SIG-M5 treated with dmso at 0.1 percent for 504 hours (cell line): ENCODE data around the gene SIN3A.
"Not testable (repeated sequence)": the region's sequence is repeated elsewhere in the genome, so short reads cannot be mapped to it uniquely, and the experiment has no call there.

Experiments used
- DNase-seq: peaks from one replicate; lab custom pipeline; 2025; ENCODE audit not compliant: unreplicated experiment; lab: John Stamatoyannopoulos, UW

Gene SIN3A

GRCh38 chr15:75450307-75451201 is 936 bp downstream of the SIN3A start:
- peak; percentile 97 for DNase-seq

- no peak for DNase-seq
Measured at GRCh38 chr15:75449585-75450306, 1.7 kb downstream of the SIN3A start.

GRCh38 chr15:75448171-75448570 is 3.3 kb downstream of the SIN3A start:
- DNase-seq, result peak; percentile 49

- DNase-seq, result no peak
Measured at GRCh38 chr15:75446151-75446550, 5.3 kb downstream of the SIN3A start.

GRCh38 chr15:75445324-75445723 is 6.2 kb downstream of the SIN3A start:
- DNase-seq, result not testable (repeated sequence)

- not testable (repeated sequence) for DNase-seq
Measured at GRCh38 chr15:75443972-75444453, 7.5 kb downstream of the SIN3A start.

GRCh38 chr15:75437721-75438120 is 13.8 kb downstream of the SIN3A start:
- no peak for DNase-seq

- DNase-seq, result no peak
Measured at GRCh38 chr15:75436881-75437280, 14.6 kb downstream of the SIN3A start.

- DNase-seq, result no peak
Measured at GRCh38 chr15:75431682-75432081, 19.8 kb downstream of the SIN3A start.

GRCh38 chr15:75431270-75431669 is 20.2 kb downstream of the SIN3A start:
- no peak for DNase-seq

- no peak for DNase-seq
Measured at GRCh38 chr15:75430259-75430658, 21.2 kb downstream of the SIN3A start.

- DNase-seq, result no peak
Measured at GRCh38 chr15:75428152-75428551, 23.3 kb downstream of the SIN3A start.

GRCh38 chr15:75425966-75426500 is 25.5 kb downstream of the SIN3A start:
- no peak for DNase-seq

- no peak for DNase-seq
Measured at GRCh38 chr15:75422554-75422953, 28.9 kb downstream of the SIN3A start.

GRCh38 chr15:75420698-75421097 is 30.8 kb downstream of the SIN3A start:
- DNase-seq, result no peak

- DNase-seq, result no peak
Measured at GRCh38 chr15:75416584-75416983, 34.9 kb downstream of the SIN3A start.

- DNase-seq, result no peak
Measured at GRCh38 chr15:75410196-75410595, 41.3 kb downstream of the SIN3A start.

- no peak for DNase-seq
Measured at GRCh38 chr15:75407083-75407482, 44.4 kb downstream of the SIN3A start.

GRCh38 chr15:75403892-75404291 is 47.6 kb downstream of the SIN3A start:
- no peak for DNase-seq

GRCh38 chr15:75397494-75397893 is 54.0 kb downstream of the SIN3A start:
- DNase-seq, result no peak

- no peak for DNase-seq
Measured at GRCh38 chr15:75389791-75390382, 61.6 kb downstream of the SIN3A start.
